GM12878 (cell line): ENCODE data around the gene FRMD8. TPM values are rescaled to one million over a fixed set of nuclear protein-coding genes. Genes with fewer than 3 reads are reported as not detected.
A peak's percentile ranks its signal among the peaks of the same experiment; 100 is the strongest.

Source experiments
- ATAC-seq: fragments of 200-7000 bp; cut with Tn5 transposase; 3 replicates; pipeline ENCODE4 v1.9.1; 2020; ENCODE audit warnings: mild to moderate bottlenecking, moderate library complexity
- BruUV-seq: library from RNA; stranded (reverse); fragments of 400-500 nt; replicated peaks from 2 replicates; lab custom pipeline; 2021; lab: Mats Ljungman, UMichigan
- CTCF ChIA-PET: fragments of 300-600 bp; sonication (Branson Sonifier 250); formaldehyde crosslinking; extraction: SDS; loops from one replicate; lab custom pipeline; 2021; ENCODE audit warnings: inconsistent platforms; lab: Yijun Ruan, JAX
- POLR2A ChIA-PET: fragments of 350-600 bp; formaldehyde crosslinking; extraction: SDS; loops from one replicate; lab custom pipeline; 2021; ENCODE audit warnings: inconsistent platforms; lab: Charles Lee
- RAD21 ChIA-PET: fragments of 300-600 bp; sonication (Branson Sonifier 250); formaldehyde crosslinking; loops from one replicate; lab custom pipeline; 2023; ENCODE audit warnings: antibody characterized with exemption; ENCODE audit not compliant: unreplicated experiment; lab: Charles Lee
- SMC1A ChIA-PET: fragments of 300-600 bp; sonication (Branson Sonifier 250); formaldehyde crosslinking; loops from one replicate; lab custom pipeline; 2023; ENCODE audit not compliant: unreplicated experiment, uncharacterized antibody; lab: Charles Lee
- DNase-seq: peaks from one replicate; pipeline ENCODE4 v3.0.0-alpha.2; 2011; ENCODE audit warnings: low read depth, low spot score
- FAIRE-seq: peaks from 3 replicates; lab custom pipeline; 2011; peaks lifted over from hg19 to GRCh38; lab: Jason Lieb, UNC
- H2AFZ ChIP-seq: 2 replicates; pipeline ENCODE4 v1.6.0; 2011; ENCODE audit warnings: low read depth, low read length, control low read depth; ENCODE audit not compliant: control insufficient read depth
- H3K27ac ChIP-seq: 2 replicates; pipeline ENCODE4 v1.5.1; 2011; ENCODE audit warnings: control low read depth; ENCODE audit not compliant: control insufficient read depth, insufficient read depth
- H3K27me3 ChIP-seq, 2 experiments: replicated peaks in 1 of 2; 2 replicates each; pipeline versions ENCODE4 v1.6.0 to v1.6.1; 2011; ENCODE audit warnings: low read length in 1 of 2; ENCODE audit not compliant: control insufficient read depth in 2 of 2, insufficient read depth in 2 of 2
- H3K36me3 ChIP-seq, 2 experiments: 2 replicates each; pipeline ENCODE4 v1.5.1; 2011; ENCODE audit warnings: low read length in 1 of 2; ENCODE audit not compliant: control insufficient read depth in 2 of 2, insufficient read depth in 2 of 2
- H3K4me1 ChIP-seq: 2 replicates; pipeline ENCODE4 v1.6.1; 2011; ENCODE audit warnings: mild to moderate bottlenecking, low read length, moderate library complexity, mixed read lengths; ENCODE audit not compliant: control insufficient read depth, insufficient read depth
- H3K4me2 ChIP-seq: 2 replicates; pipeline ENCODE4 v1.6.0; 2011; ENCODE audit warnings: control low read depth; ENCODE audit not compliant: control insufficient read depth, insufficient read depth
- H3K4me3 ChIP-seq: fragments of 200-600 bp; sonication (generic); 2 replicates; pipeline ENCODE4 v1.5.1; 2016
- H3K79me2 ChIP-seq: 2 replicates; pipeline ENCODE4 v1.6.0; 2011; ENCODE audit warnings: low read length; ENCODE audit not compliant: control insufficient read depth, insufficient read depth
- H3K9ac ChIP-seq: 2 replicates; pipeline ENCODE4 v1.8.0; 2011; ENCODE audit warnings: low read length, control low read depth, mixed read lengths; ENCODE audit not compliant: control insufficient read depth, insufficient read depth
- H3K9me3 ChIP-seq: replicated peaks from 3 replicates; pipeline ENCODE4 v1.5.1; 2011; ENCODE audit warnings: mild to moderate bottlenecking, low read length; ENCODE audit not compliant: control insufficient read depth, insufficient read depth
- H4K20me1 ChIP-seq: 2 replicates; pipeline ENCODE4 v1.6.0; 2011; ENCODE audit not compliant: control insufficient read depth, insufficient read depth
- BHLHE40 ChIP-seq, 2 experiments: fragments of 450-650 bp in 1 of 2; IDR thresholded peaks; 2 replicates each; pipeline ENCODE4 v1.6.1; 2011 to 2017; ENCODE audit warnings: low read depth in 2 of 2, borderline replicate concordance in 1 of 2, improper control_type of control experiment in 1 of 2, low read length in 1 of 2, mild to moderate bottlenecking in 1 of 2
- CREM ChIP-seq: IDR thresholded peaks from 2 replicates; pipeline ENCODE4 v1.6.1; 2014; ENCODE audit warnings: antibody characterized with exemption, low read depth
- MTA2 ChIP-seq: fragments of 450-650 bp; IDR thresholded peaks from 2 replicates; pipeline ENCODE4 v1.6.1; 2016; ENCODE audit warnings: low read depth, mild to moderate bottlenecking, moderate library complexity
- NR2F1 ChIP-seq: fragments of 450-650 bp; conservative IDR thresholded peaks from 2 replicates; pipeline ENCODE4 v1.6.1; 2017; ENCODE audit warnings: mild to moderate bottlenecking
- POLR2AphosphoS5 ChIP-seq: IDR thresholded peaks from 2 replicates; pipeline ENCODE4 v1.6.1; 2011; ENCODE audit warnings: mild to moderate bottlenecking, low read length, inconsistent platforms
- RB1 ChIP-seq: fragments of 450-650 bp; formaldehyde crosslinking; IDR thresholded peaks from 2 replicates; pipeline ENCODE4 v1.6.1; 2017; ENCODE audit warnings: mild to moderate bottlenecking, borderline replicate concordance
- RCOR1 ChIP-seq: conservative IDR thresholded peaks from 2 replicates; pipeline ENCODE4 v1.6.1; 2012; ENCODE audit warnings: low read depth, low read length, improper control_type of control experiment
- RELB ChIP-seq: fragments of 450-650 bp; IDR thresholded peaks from 2 replicates; pipeline ENCODE4 v1.6.1; 2017; ENCODE audit warnings: low read depth, mild to moderate bottlenecking, moderate library complexity
- SUZ12 ChIP-seq: fragments of 200-600 bp; sonication (generic); IDR thresholded peaks from one replicate; pipeline ENCODE4 v1.6.1; 2018; ENCODE audit warnings: antibody characterized with exemption, mild to moderate bottlenecking; ENCODE audit not compliant: unreplicated experiment
- YY1 ChIP-seq: IDR thresholded peaks from 2 replicates; pipeline ENCODE4 v1.6.1; 2011; ENCODE audit warnings: low read depth, mild to moderate bottlenecking, low read length
- ZBED1 ChIP-seq: IDR thresholded peaks from 2 replicates; pipeline ENCODE4 v1.6.1; 2016; ENCODE audit warnings: borderline replicate concordance
- WGBS: methylation state at CpG from one replicate; pipeline ENCODE4 v1.1.6; 2016; ENCODE audit warnings: low lambda C conversion rate; ENCODE audit not compliant: insufficient replicate concordance, insufficient coverage; ENCODE audit errors: missing lambda C conversion rate; 5-methylcytosine and 5-hydroxymethylcytosine counted together
- in situ Hi-C: fragments of 300-500 bp; cut with MboI; formaldehyde crosslinking; loops from 9 replicates; pipeline ENCODE4 v1.14.3; 2018; ENCODE audit warnings: mixed read lengths
- intact Hi-C: fragments of 100-400 bp; cut with micrococcal nuclease; formaldehyde crosslinking; loops from one replicate; pipeline ENCODE4 v1.14.2; 2022; ENCODE audit not compliant: unreplicated experiment
- polyA plus RNA-seq, 11 experiments: library from polyadenylated mRNA; depleted of rRNA in 4 of 11; unstranded in 6 of 11; stranded (reverse) in 5 of 11; fragments of >200 nt; fragmentation: Nextera tagmentation in 4 of 11; fragmentation: Illumina TruSeq in 1 of 11; extraction: Ambion mirVana in 4 of 11; extraction: Trizol in 1 of 11; gene quantifications; 1 replicate in 1 of 11; 2 replicates in 10 of 11; pipeline versions ENCODE4 v1.2.1 to v1.2.3, GENCODE V29; 2011 to 2016; ENCODE audit warnings: inconsistent platforms in 2 of 11, missing spikeins in 2 of 11, low read depth in 1 of 11
- total RNA-seq, 4 experiments: library from RNA; depleted of rRNA in 3 of 4; stranded (reverse); fragments of >200 nt in 3 of 4; fragmentation: Illumina TruSeq in 1 of 4; extraction: Trizol in 1 of 4; gene quantifications; 2 replicates each; pipeline versions ENCODE4 v1.2.1 to v1.2.3, GENCODE V29; 2013 to 2021
- TF ChIP-seq, protein P1 (sequence below): fragments of 450-650 bp; IDR thresholded peaks from 2 replicates; pipeline ENCODE4 v1.6.1; 2016; ENCODE audit warnings: mild to moderate bottlenecking
- TF ChIP-seq, protein P2 (sequence below): IDR thresholded peaks from 2 replicates; pipeline ENCODE4 v1.6.1; 2012; ENCODE audit warnings: improper control_type of control experiment, low read depth, low read length; ENCODE audit not compliant: insufficient replicate concordance

The FRMD8 gene
- total and polyA plus RNA-seq, 10 of the 15 experiments (the other 5 are each of a cell fraction or from before 2014, with no cell fraction given) = 8.3 to 69.4 (median 28.0) TPM

DNA sequence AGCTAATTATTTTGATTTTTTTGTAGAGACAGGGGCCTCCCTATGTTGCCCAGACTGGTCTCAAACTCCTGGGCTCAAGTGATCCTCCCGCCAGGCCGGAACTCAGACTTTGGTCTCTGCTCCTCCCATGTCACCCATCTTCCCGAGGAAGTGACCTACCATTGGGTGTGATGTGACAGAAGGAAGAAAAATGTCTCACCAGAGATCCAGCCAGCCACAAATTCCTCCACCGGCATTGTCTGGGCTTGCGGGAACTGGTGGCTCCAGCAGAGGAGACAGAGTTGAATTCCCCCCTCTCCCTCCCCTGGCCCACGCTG is 4.8 kb upstream of the FRMD8 start:
- Histone ChIP-seq H4K20me1 (no peaks in the 10 kb centered on the region), H3K4me1 (peaks cover 58% of the 10 kb centered on the region), H3K27ac (peak overlapping the region; percentile 99), H3K9ac (peak overlapping the region; percentile 98), H3K36me3 (peaks cover 0 to 3% of the 10 kb centered on the region in 2 experiments; a peak in 2 of 4 replicates), H3K4me3 (peak overlapping the region; percentile 90), H3K79me2 (peaks cover 19% of the 10 kb centered on the region), H3K9me3 (no peaks in the 10 kb centered on the region), H3K4me2 (peak overlapping the region; percentile 99), H3K27me3 (no peaks in the 10 kb centered on the region), H2AFZ (peak overlapping the region; percentile 67)
- in situ Hi-C loops = no loop called here
- SMC1A ChIA-PET = interaction anchor here (1.1 to 4.1 kb wide), 4 partner anchors 34 to 115 kb away, joined by 3 to 20 read pairs (median 8); no protein-coding TSS in a partner anchor
- POLR2A ChIA-PET = interaction anchor here (0.5 to 0.9 kb wide), 10 partner anchors 9 to 446 kb away, joined by 3 to 8 read pairs (median 6); no protein-coding TSS in a partner anchor
- DNase-seq (no peak), ATAC-seq (peak; percentile 29), FAIRE-seq (peak; percentile 86)
- RAD21 ChIA-PET = interaction anchor here (0.6 to 3.4 kb wide), 12 partner anchors 15 to 129 kb away, joined by 3 to 23 read pairs (median 3); partner anchors contain the start of gene NEAT1
- intact Hi-C loops = loop anchor here (2.0 to 5.0 kb wide), 2 partner anchors 35 to 116 kb away; partner anchors contain the start of gene MALAT1
- no TSS peak for BruUV-seq
- WGBS = 2% methylated on average over 6 of the region's 6 CpGs
- CTCF ChIA-PET = interaction anchor here (0.6 to 3.1 kb wide), 14 partner anchors 20 to 233 kb away, joined by 3 to 16 read pairs (median 4); partner anchors contain the start of gene MALAT1
- TF ChIP-seq POLR2AphosphoS5 = 0 out of 2 replicates have a peak, but pooled peaks have one; percentile 20
- TF ChIP-seq, protein P1, sequence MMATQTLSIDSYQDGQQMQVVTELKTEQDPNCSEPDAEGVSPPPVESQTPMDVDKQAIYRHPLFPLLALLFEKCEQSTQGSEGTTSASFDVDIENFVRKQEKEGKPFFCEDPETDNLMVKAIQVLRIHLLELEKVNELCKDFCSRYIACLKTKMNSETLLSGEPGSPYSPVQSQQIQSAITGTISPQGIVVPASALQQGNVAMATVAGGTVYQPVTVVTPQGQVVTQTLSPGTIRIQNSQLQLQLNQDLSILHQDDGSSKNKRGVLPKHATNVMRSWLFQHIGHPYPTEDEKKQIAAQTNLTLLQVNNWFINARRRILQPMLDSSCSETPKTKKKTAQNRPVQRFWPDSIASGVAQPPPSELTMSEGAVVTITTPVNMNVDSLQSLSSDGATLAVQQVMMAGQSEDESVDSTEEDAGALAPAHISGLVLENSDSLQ = peak; percentile 62
- TF ChIP-seq MTA2 = no peak
- peak; percentile 28; the same call in 1 of the 2 replicates for TF ChIP-seq RB1
- TF ChIP-seq NR2F1 = no peak
- TF ChIP-seq ZBED1 = no peak
- TF ChIP-seq BHLHE40 (IDR thresholded peaks at IDR 0.05; ENCODE audit: borderline replicate concordance in 1 of 2, low read depth in 2 of 2, low read length in 1 of 2) = no peak
- TF ChIP-seq, protein P2, sequence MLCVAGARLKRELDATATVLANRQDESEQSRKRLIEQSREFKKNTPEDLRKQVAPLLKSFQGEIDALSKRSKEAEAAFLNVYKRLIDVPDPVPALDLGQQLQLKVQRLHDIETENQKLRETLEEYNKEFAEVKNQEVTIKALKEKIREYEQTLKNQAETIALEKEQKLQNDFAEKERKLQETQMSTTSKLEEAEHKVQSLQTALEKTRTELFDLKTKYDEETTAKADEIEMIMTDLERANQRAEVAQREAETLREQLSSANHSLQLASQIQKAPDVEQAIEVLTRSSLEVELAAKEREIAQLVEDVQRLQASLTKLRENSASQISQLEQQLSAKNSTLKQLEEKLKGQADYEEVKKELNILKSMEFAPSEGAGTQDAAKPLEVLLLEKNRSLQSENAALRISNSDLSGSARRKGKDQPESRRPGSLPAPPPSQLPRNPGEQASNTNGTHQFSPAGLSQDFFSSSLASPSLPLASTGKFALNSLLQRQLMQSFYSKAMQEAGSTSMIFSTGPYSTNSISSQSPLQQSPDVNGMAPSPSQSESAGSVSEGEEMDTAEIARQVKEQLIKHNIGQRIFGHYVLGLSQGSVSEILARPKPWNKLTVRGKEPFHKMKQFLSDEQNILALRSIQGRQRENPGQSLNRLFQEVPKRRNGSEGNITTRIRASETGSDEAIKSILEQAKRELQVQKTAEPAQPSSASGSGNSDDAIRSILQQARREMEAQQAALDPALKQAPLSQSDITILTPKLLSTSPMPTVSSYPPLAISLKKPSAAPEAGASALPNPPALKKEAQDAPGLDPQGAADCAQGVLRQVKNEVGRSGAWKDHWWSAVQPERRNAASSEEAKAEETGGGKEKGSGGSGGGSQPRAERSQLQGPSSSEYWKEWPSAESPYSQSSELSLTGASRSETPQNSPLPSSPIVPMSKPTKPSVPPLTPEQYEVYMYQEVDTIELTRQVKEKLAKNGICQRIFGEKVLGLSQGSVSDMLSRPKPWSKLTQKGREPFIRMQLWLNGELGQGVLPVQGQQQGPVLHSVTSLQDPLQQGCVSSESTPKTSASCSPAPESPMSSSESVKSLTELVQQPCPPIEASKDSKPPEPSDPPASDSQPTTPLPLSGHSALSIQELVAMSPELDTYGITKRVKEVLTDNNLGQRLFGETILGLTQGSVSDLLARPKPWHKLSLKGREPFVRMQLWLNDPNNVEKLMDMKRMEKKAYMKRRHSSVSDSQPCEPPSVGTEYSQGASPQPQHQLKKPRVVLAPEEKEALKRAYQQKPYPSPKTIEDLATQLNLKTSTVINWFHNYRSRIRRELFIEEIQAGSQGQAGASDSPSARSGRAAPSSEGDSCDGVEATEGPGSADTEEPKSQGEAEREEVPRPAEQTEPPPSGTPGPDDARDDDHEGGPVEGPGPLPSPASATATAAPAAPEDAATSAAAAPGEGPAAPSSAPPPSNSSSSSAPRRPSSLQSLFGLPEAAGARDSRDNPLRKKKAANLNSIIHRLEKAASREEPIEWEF = no peak
- TF ChIP-seq SUZ12 = no peak
- peak; percentile 18; the same call in 1 of the 2 replicates for TF ChIP-seq RELB
- TF ChIP-seq RCOR1 = no peak
- peak; percentile 17; the same call in 1 of the 2 replicates for TF ChIP-seq YY1
- no peak for TF ChIP-seq CREM
